NK-92 (cell line): ENCODE results near the gene TRAPPC4.

Experiments used
- DNase-seq: peaks from one replicate; lab custom pipeline; 2025; ENCODE audit not compliant: unreplicated experiment; lab: John Stamatoyannopoulos, UW

TRAPPC4 gene

DNA sequence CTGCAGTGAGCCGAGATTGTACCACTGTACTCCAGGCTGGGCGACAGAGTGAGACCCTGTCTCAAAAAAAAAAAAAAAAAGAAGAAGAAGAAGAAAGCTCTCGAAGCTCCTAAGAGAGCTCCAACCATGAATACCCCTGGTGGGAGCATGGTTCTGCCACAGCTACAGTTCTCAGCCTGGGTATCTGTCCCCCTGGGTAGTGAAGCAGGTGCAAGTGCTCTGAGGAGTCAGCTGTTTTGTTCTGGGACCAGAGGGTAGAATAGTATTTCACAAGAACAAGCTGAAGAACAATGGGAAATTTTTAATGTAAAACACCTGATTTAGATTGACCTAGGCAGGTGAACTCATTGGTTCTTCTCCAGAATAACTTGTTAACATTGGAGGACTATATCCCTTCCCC lies 42.7 kb downstream of the TRAPPC4 start:
- DNase-seq: no peak

DNA sequence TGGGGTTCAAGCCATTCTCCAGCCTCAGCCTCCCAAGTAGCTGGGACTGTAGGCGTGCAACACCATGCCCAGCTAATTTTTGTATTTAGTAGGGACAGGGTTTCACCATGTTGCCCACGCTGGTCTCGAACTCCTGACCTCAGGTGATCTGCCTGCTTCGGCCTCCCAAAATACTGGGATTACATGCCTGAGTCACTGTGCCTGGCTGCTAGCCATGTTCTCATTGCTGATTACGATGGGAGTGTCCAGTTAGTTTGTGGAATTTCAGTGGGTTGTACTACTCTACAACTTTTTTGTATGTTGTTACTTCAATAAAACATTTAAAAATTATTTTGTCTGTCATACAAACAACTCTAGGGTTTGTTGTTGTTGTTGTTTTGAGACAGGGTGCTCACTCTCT lies 44.2 kb downstream of the TRAPPC4 start:
- DNase-seq: no peak

DNA sequence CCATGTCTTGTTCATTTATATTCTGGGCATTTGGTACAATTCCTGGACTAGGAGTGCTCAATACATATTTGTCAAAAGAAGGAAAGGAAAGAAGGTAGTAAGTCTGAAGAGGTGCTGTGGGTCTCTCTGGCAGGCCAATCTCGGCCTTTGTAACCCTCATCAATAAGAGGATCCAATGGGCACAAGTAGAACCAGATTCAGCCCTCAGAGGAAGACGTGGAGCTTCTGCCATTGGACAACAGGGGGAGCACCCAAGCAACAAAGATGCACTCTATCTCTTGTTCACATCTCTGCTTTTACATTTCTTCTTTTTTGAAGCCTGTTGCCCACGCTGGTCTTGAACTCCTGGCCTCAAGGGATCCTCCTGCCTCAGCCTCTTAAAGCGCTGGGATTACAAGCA lies 46.8 kb downstream of the TRAPPC4 start:
- no peak for DNase-seq

DNA sequence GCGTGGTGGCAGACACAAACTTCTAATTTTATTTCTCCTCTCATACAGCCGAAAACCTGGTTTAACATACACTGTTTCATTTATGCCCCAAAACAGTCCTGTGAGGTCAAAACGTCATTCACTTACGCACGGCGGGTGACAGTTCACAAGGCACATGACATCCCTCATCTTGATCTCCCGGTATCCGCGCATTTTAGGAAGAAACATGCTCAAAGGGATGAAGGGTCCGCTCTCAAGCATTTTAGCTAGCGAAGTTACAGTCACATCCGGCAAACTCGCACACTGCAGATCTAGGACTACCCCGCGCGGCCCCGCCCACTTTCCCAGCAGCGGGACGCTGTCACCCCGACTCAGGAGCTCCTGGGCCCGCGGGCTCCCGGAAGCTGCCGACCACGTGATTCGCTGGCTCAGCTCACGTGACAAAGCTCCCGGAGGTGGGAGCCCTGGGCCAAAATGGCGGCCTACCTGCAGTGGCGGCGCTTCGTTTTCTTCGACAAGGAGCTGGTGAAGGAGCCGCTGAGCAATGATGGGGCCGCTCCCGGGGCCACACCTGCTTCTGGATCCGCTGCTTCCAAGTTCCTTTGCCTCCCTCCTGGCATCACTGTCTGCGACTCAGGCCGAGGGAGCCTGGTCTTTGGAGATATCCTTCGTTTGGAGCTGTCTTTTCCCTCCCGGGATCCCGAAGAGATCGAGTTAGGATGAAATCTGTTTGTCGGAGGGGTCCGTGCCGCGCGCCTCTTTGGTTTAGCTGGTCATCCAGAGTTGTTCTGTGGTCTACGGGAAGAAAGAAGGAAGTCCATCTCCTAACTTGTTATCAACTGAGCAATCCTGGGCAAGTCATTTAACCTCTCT lies 49.0 kb downstream of the TRAPPC4 start, which contains the start of gene VPS11:
Gene VPS11 (plus strand): TSS at position 448 of the 852 bp plus-strand sequence. CDS start 6 bp downstream, at position 454.
- DNase-seq: peak; percentile 87
